ENCODE measurements around the gene NUDCD3.

GRCh38 chr7:44376429-44377133, 113.9 kb downstream of the NUDCD3 start:
- TF ChIP-seq CTCF (IDR thresholded peaks at IDR 0.05; ENCODE audit: poor library complexity) (no peak), EZH2 (IDR thresholded peaks at IDR 0.05; ENCODE audit: borderline replicate concordance) (no peak)
